ENCODE measurements around the gene NUDT3. TPM values are rescaled to one million over a fixed set of nuclear protein-coding genes. Genes with fewer than 3 reads are reported as not detected.

NUDT3 gene
- total and polyA plus RNA-seq, 4 donors, result 3.2 to 20.2 (median 9.5) TPM

- WGBS, result 98% methylated on average over 5 of the region's 5 CpGs
- peaks cover 0 to 4% (median 0%) of the 10 kb centered on the region in 4 donors for H3K4me1 ChIP-seq (ENCODE audit: control insufficient read depth in 4 of 4, insufficient read depth in 4 of 4, low read length in 3 of 4)
- TF ChIP-seq ZBTB33 (IDR thresholded peaks at IDR 0.05) (no peak), MAX (IDR thresholded peaks at IDR 0.05) (no peak), YY1 (IDR thresholded peaks at IDR 0.05) (no peak), RAD21 (IDR thresholded peaks at IDR 0.05) (no peak), FOXA1 (IDR thresholded peaks at IDR 0.05) (no peak), JUND (IDR thresholded peaks at IDR 0.05) (no peak), EGR1 (IDR thresholded peaks at IDR 0.05; ENCODE audit: low read depth in 2 of 2) (no peak), HNF4A (conservative IDR thresholded peaks at IDR 0.05) (no peak), FOXA2 (IDR thresholded peaks at IDR 0.05) (no peak), SP1 (IDR thresholded peaks at IDR 0.05) (no peak)
Measured at GRCh38 chr6:34375833-34376232, 16.6 kb downstream of the NUDT3 start.

GRCh38 chr6:34374508-34374907, 18.0 kb downstream of the NUDT3 start:
- no peak for DNase-seq (ENCODE audit: low spot score)
- Histone ChIP-seq H3K4me3 (ENCODE audit: low read depth in 1 of 3, low read length in 3 of 3) (no peak overlapping the region), H3K27ac (ENCODE audit: low read depth in 1 of 2, low read length in 2 of 2) (no peak overlapping the region), H3K4me1 (ENCODE audit: control insufficient read depth in 4 of 4, insufficient read depth in 4 of 4, low read length in 3 of 4) (peaks cover 0 to 4% (median 0%) of the 10 kb centered on the region in 4 donors), H3K36me3 (ENCODE audit: control insufficient read depth in 4 of 4, insufficient read depth in 3 of 4, low read depth in 1 of 4, low read length in 3 of 4) (no peaks in the 10 kb centered on the region), H3K9me3 (ENCODE audit: control insufficient read depth in 4 of 4, low read length in 3 of 4) (no peaks in the 10 kb centered on the region), H3K27me3 (ENCODE audit: control insufficient read depth in 4 of 4, insufficient read depth in 4 of 4, low read length in 3 of 4) (no peaks in the 10 kb centered on the region), H3K9ac (ENCODE audit: low read depth in 1 of 2, low read length in 2 of 2) (no peak overlapping the region)
- 81% methylated on average over 4 of the region's 4 CpGs for WGBS
- TF ChIP-seq YY1 (IDR thresholded peaks at IDR 0.05), result no peak
- no peak for TF ChIP-seq SP1 (IDR thresholded peaks at IDR 0.05)
- no peak for TF ChIP-seq CTCF (IDR thresholded peaks at IDR 0.05; ENCODE audit: low read depth, low read length, missing input control)
- TF ChIP-seq ZBTB33 (IDR thresholded peaks at IDR 0.05), result no peak
- no peak for TF ChIP-seq RAD21 (IDR thresholded peaks at IDR 0.05)
- no peak for TF ChIP-seq NR2F2 (IDR thresholded peaks at IDR 0.05)
- no peak for TF ChIP-seq TAF1 (conservative IDR thresholded peaks at IDR 0.05)
- no peak for TF ChIP-seq REST (IDR thresholded peaks at IDR 0.05)
- TF ChIP-seq HNF4A (conservative IDR thresholded peaks at IDR 0.05), result no peak
- no peak for TF ChIP-seq GABPA (IDR thresholded peaks at IDR 0.05 in 1 of 2, conservative IDR thresholded peaks at IDR 0.05 in 1 of 2)
- no peak for TF ChIP-seq EGR1 (IDR thresholded peaks at IDR 0.05; ENCODE audit: low read depth in 2 of 2)
- TF ChIP-seq FOXA2 (IDR thresholded peaks at IDR 0.05), result no peak
- TF ChIP-seq JUND (IDR thresholded peaks at IDR 0.05), result no peak
- TF ChIP-seq HNF4G (IDR thresholded peaks at IDR 0.05), result no peak
- no peak for TF ChIP-seq RXRA (IDR thresholded peaks at IDR 0.05)
- no peak for TF ChIP-seq ATF3 (IDR thresholded peaks at IDR 0.05)
- no peak for TF ChIP-seq FOXA1 (IDR thresholded peaks at IDR 0.05)
- no peak for TF ChIP-seq MAX (IDR thresholded peaks at IDR 0.05)

More at GRCh38 chr6:34375833-34376232, 16.6 kb downstream of the NUDT3 start:
- Histone ChIP-seq H3K27me3 (ENCODE audit: control insufficient read depth in 4 of 4, insufficient read depth in 4 of 4, low read length in 3 of 4) (no peaks in the 10 kb centered on the region), H3K9me3 (ENCODE audit: control insufficient read depth in 4 of 4, low read length in 3 of 4) (no peaks in the 10 kb centered on the region), H3K27ac (ENCODE audit: low read depth in 1 of 2, low read length in 2 of 2) (no peak overlapping the region), H3K36me3 (ENCODE audit: control insufficient read depth in 4 of 4, insufficient read depth in 3 of 4, low read depth in 1 of 4, low read length in 3 of 4) (no peaks in the 10 kb centered on the region), H3K4me3 (ENCODE audit: low read depth in 1 of 3, low read length in 3 of 3) (no peak overlapping the region), H3K9ac (ENCODE audit: low read depth in 1 of 2, low read length in 2 of 2) (no peak overlapping the region)
- no peak for DNase-seq (ENCODE audit: low spot score)
